ENCODE data around the gene ZNF181. TPM values are rescaled to one million over a fixed set of nuclear protein-coding genes. Genes with fewer than 3 reads are reported as not detected.

Gene ZNF181
- total RNA-seq, 1 donor from 2014 or later: 12.4 TPM

DNA sequence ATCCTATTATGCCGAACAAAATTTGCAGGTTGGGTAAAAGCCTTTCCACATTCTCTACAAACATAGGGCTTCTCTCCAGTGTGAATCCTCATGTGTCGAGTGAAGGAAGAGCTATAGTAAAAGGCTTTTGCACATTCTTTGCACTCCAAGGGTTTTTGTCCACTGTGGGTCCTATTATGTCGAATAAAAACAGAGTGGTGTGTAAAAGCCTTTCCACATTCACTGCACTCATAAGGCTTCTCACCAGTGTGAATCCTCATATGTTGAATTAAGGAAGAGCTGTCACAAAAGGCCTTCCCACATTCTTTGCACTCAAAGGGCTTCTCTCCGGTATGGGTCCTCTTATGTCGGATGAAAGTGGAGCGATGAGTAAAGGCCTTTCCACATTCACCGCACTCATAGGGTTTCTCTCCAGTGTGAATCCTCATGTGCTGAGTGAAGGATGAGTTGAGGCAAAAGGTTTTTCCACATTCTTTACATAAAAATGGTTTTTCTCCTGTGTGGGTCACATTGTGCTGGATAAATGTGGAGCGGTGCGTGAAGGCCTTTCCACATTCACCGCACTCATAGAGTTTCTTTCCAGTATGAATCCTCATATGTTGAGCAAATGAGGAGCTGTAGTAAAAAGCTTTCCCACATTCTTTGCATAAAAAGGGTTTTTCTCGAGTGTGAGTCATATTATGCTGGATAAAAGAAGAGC is 25.3 kb downstream of the ZNF181 start:
- Histone ChIP-seq H3K27me3 (ENCODE audit: low read depth) (no peaks in the 10 kb centered on the region), H3K4me1 (no peaks in the 10 kb centered on the region), H3K36me3 (peaks cover 13% of the 10 kb centered on the region), H3K27ac (no peak overlapping the region), H3K4me3 (no peak overlapping the region), H3K9me3 (peaks cover 94% of the 10 kb centered on the region)
- intact Hi-C loops (cut with DNase I): no loop called here
- ATAC-seq: no peak
- TF ChIP-seq, protein P1, sequence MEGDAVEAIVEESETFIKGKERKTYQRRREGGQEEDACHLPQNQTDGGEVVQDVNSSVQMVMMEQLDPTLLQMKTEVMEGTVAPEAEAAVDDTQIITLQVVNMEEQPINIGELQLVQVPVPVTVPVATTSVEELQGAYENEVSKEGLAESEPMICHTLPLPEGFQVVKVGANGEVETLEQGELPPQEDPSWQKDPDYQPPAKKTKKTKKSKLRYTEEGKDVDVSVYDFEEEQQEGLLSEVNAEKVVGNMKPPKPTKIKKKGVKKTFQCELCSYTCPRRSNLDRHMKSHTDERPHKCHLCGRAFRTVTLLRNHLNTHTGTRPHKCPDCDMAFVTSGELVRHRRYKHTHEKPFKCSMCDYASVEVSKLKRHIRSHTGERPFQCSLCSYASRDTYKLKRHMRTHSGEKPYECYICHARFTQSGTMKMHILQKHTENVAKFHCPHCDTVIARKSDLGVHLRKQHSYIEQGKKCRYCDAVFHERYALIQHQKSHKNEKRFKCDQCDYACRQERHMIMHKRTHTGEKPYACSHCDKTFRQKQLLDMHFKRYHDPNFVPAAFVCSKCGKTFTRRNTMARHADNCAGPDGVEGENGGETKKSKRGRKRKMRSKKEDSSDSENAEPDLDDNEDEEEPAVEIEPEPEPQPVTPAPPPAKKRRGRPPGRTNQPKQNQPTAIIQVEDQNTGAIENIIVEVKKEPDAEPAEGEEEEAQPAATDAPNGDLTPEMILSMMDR (IDR thresholded peaks at IDR 0.05): no peak
- no peak for DNase-seq

DNA sequence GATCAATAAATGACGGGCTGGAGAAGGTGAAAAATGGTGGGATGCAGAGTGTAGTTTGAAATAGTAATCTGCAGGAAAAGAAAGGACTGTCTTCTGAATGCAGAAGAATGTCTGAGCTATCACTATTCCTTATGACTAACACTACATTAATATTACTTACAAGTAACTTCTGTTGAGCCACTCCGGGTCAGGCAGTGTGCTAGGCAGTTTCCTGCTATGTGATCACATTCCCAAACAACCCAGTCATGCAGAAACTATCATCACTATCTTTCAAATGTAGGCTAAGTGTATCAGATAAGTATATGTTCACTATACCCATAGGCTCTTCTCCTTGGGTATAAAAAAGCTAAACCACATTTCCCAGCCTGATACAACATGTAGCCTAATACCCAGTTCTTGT is 32.3 kb downstream of the ZNF181 start:
- Histone ChIP-seq H3K27ac (no peak overlapping the region), H3K4me3 (no peak overlapping the region), H3K36me3 (peaks cover 59% of the 10 kb centered on the region), H3K27me3 (ENCODE audit: low read depth) (no peaks in the 10 kb centered on the region), H3K9me3 (peaks cover 28% of the 10 kb centered on the region), H3K4me1 (no peaks in the 10 kb centered on the region)
- TF ChIP-seq, protein P1 (IDR thresholded peaks at IDR 0.05): no peak
- DNase-seq (no peak), ATAC-seq (no peak)
- intact Hi-C loops (cut with DNase I): no loop called here

DNA sequence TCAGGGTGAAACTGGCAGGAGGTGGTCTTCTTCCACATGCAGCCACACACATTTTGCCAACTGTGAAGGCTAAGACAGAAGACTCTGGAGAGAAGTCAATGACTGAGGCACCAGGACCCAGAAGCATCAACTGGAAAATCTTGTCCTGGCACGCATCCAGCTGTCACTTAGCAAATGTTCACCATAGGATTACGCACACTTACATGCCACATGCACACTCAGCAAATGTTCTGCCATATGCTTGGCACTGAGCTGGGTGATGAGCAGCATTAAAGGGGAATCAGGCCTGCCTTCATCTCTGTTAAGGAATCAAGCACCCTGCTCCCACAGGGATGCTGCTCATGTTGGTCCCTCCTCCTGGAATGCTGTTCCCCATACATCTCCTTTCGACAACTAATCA is 33.9 kb downstream of the ZNF181 start:
- H3K4me3 ChIP-seq: no peak overlapping the region
- ATAC-seq (no peak), DNase-seq (no peak)
- peaks cover 13% of the 10 kb centered on the region for H3K9me3 ChIP-seq
- H3K4me1 ChIP-seq: peaks cover 9% of the 10 kb centered on the region
- TF ChIP-seq, protein P1 (IDR thresholded peaks at IDR 0.05): no peak
- intact Hi-C loops (cut with DNase I): no loop called here
- no peak overlapping the region for H3K27ac ChIP-seq
- H3K27me3 ChIP-seq (ENCODE audit: low read depth): no peaks in the 10 kb centered on the region
- peaks cover 58% of the 10 kb centered on the region for H3K36me3 ChIP-seq

DNA sequence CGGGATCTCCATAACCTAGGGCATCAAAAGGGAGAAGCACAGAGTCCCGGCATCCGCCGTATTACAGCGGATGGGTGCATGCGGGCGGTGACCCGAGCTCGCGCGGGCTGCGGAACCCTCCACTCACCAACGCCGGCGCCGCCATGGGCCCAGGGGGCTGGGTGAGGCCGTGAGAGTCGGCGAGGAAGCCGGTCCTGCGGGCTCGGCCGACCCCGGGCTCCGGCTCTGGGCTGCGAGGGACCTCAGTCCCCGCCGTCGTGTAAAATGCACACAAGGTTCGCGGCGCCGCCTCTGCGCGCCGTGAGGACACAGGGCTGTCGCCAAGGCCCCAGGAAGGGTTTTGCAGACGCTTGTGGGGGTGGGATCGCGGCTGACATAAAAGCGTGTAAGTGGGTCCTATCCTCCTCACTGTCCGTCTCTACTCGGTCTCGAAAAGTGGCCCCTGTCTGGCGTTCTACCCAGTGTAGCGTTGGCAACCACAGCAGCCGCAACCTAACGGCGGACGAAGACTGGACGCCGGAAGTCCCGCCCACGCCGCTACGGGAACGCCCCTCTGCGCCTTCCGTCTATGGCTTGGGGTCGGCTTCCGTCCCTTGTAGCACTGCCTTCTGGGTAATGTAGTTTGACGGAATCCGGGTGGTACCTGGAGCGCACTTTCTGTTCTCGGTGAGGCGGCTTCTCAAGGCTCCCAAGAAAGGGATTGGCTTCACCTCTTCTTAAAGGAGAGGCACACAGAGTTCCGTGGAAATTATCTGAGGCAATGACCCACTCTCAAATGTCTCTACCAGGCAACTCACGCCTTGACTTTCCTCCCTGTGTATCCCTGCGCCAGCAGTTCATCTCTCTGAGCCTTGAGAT is 38.9 kb downstream of the ZNF181 start, which contains the start of gene ZNF599:
Gene ZNF599 (minus strand): TSS at position 519 of the 858 bp plus-strand sequence. CDS start 374 bp downstream, at position 145.
- Histone ChIP-seq H3K36me3 (peaks cover 10% of the 10 kb centered on the region), H3K27ac (peak within 1 kb of the TSS; percentile 85), H3K27me3 (ENCODE audit: low read depth) (peaks cover 4% of the 10 kb centered on the region), H3K9me3 (no peaks in the 10 kb centered on the region), H3K4me3 (peak within 1 kb of the TSS; percentile 94), H3K4me1 (peaks cover 13% of the 10 kb centered on the region)
- TF ChIP-seq, protein P1 (IDR thresholded peaks at IDR 0.05): no peak
- DNase-seq (peak; percentile 94), ATAC-seq (peak; percentile 99 to 100)
- intact Hi-C loops (cut with DNase I): no loop called here

DNA sequence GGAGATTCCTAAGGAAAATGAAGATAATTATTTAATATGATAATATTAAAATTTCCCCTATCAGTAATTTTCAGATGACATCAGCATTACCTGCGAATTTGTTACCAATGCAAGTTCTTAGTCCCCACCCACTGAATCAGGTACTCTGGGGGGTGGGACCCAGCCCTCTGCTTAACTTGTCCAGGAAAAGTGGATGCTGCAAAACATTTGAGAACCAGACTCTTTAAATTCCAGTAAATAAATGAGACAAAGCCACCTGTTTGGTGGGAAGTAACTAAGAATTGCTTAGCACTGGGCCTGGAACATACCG is 39.5 kb downstream of the ZNF181 start:
- Histone ChIP-seq H3K9me3 (no peaks in the 10 kb centered on the region), H3K36me3 (peaks cover 8% of the 10 kb centered on the region), H3K27ac (no peak overlapping the region), H3K27me3 (ENCODE audit: low read depth) (peaks cover 4% of the 10 kb centered on the region), H3K4me3 (peak overlapping the region; percentile 94), H3K4me1 (peaks cover 13% of the 10 kb centered on the region)
- no peak for DNase-seq
- no peak for ATAC-seq
- TF ChIP-seq, protein P1 (IDR thresholded peaks at IDR 0.05): no peak
- intact Hi-C loops (cut with DNase I): no loop called here

All from lower lobe of right lung (tissue), 2 donors.